Smooth muscle cell (in vitro differentiated cells): ENCODE results near the gene NRDC. TPM values are rescaled to one million over a fixed set of nuclear protein-coding genes. Genes with fewer than 3 reads are reported as not detected.

Experiments used
- DNase-seq: peaks from one replicate; lab custom pipeline; 2025; ENCODE audit not compliant: unreplicated experiment; lab: John Stamatoyannopoulos, UW
- H2AFZ ChIP-seq: fragments of 200-600 bp; sonication (generic); 2 replicates; pipeline ENCODE4 v1.6.0; 2016; ENCODE audit warnings: antibody characterized with exemption, low read depth, mild to moderate bottlenecking
- H3F3A ChIP-seq: fragments of 200-600 bp; sonication (generic); 2 replicates; pipeline ENCODE4 v1.6.0; 2017; ENCODE audit warnings: antibody characterized with exemption, low read depth
- H3K27ac ChIP-seq: fragments of 200-600 bp; sonication (generic); 2 replicates; pipeline ENCODE4 v1.5.1; 2016; ENCODE audit warnings: low read depth, mild to moderate bottlenecking
- H3K27me3 ChIP-seq: fragments of 200-600 bp; sonication (generic); 2 replicates; pipeline ENCODE4 v1.6.1; 2016; ENCODE audit warnings: low read depth, mild to moderate bottlenecking
- H3K36me3 ChIP-seq: fragments of 200-600 bp; sonication (generic); 2 replicates; pipeline ENCODE4 v1.5.1; 2016; ENCODE audit warnings: low read depth
- H3K4me1 ChIP-seq: fragments of 200-600 bp; sonication (generic); 2 replicates; pipeline ENCODE4 v1.5.1; 2016; ENCODE audit warnings: low read depth
- H3K4me2 ChIP-seq: fragments of 200-600 bp; sonication (generic); 2 replicates; pipeline ENCODE4 v1.6.0; 2016; ENCODE audit warnings: mild to moderate bottlenecking
- H3K4me3 ChIP-seq: fragments of 200-600 bp; sonication (generic); 2 replicates; pipeline ENCODE4 v1.5.1; 2016; ENCODE audit warnings: mild to moderate bottlenecking
- H3K79me2 ChIP-seq: fragments of 200-600 bp; sonication (generic); 2 replicates; pipeline ENCODE4 v1.6.0; 2016; ENCODE audit warnings: low read depth, mild to moderate bottlenecking
- H3K9ac ChIP-seq: fragments of 200-600 bp; sonication (generic); 2 replicates; pipeline ENCODE4 v1.6.0; 2016; ENCODE audit warnings: low read depth
- H3K9me3 ChIP-seq: fragments of 200-600 bp; sonication (generic); replicated peaks from 2 replicates; pipeline ENCODE4 v1.5.1; 2016; ENCODE audit warnings: low read depth
- H4K20me1 ChIP-seq: fragments of 200-600 bp; sonication (generic); 2 replicates; pipeline ENCODE4 v1.6.0; 2016; ENCODE audit warnings: low read depth
- WGBS: methylation state at CpG from one replicate; pipeline ENCODE4 v1.1.7; 2016; ENCODE audit warnings: low lambda C conversion rate; 5-methylcytosine and 5-hydroxymethylcytosine counted together
- polyA plus RNA-seq: library from polyadenylated mRNA; unstranded; fragments of >200 nt; fragmentation: Nextera tagmentation; extraction: Ambion mirVana; gene quantifications from 2 replicates; pipeline ENCODE4 v1.2.1, GENCODE V29; 2016
- total RNA-seq: library from RNA; depleted of rRNA; stranded (reverse); fragments of >200 nt; gene quantifications from 2 replicates; pipeline ENCODE4 v1.2.3, GENCODE V29; 2014
- TF ChIP-seq, protein P1 (sequence below): fragments of 200-600 bp; sonication (generic); IDR thresholded peaks from 2 replicates; pipeline ENCODE4 v1.5.1; 2017; ENCODE audit warnings: borderline replicate concordance, mild to moderate bottlenecking, antibody characterized with exemption; ENCODE audit not compliant: insufficient read depth, poor library complexity, severe bottlenecking

The NRDC gene
- total and polyA plus RNA-seq, 2 experiments from 2014 or later = 81.5 to 96.1 TPM

DNA sequence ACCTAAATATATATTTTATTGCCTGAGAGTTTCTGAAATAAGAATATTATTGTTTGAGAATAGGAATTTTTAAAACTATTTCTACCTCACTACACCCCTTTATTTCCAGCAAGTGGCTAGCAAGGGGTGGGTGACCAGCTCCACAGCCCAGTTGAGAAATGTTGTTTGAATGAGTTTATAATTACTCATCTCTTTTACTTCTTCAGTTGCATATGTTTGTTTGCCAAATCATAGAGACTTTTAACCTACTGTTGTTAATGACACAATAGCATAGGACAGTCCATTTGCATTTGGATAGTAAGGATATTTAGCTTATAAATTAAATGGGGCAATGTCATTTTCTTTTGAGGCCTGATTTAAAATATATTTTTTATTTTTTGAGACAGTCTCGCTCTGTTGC is 127.8 kb downstream of the NRDC start:
- TF ChIP-seq, protein P1, sequence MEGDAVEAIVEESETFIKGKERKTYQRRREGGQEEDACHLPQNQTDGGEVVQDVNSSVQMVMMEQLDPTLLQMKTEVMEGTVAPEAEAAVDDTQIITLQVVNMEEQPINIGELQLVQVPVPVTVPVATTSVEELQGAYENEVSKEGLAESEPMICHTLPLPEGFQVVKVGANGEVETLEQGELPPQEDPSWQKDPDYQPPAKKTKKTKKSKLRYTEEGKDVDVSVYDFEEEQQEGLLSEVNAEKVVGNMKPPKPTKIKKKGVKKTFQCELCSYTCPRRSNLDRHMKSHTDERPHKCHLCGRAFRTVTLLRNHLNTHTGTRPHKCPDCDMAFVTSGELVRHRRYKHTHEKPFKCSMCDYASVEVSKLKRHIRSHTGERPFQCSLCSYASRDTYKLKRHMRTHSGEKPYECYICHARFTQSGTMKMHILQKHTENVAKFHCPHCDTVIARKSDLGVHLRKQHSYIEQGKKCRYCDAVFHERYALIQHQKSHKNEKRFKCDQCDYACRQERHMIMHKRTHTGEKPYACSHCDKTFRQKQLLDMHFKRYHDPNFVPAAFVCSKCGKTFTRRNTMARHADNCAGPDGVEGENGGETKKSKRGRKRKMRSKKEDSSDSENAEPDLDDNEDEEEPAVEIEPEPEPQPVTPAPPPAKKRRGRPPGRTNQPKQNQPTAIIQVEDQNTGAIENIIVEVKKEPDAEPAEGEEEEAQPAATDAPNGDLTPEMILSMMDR = no peak
- H3F3A ChIP-seq = no peaks in the 10 kb centered on the region
- H3K27me3 ChIP-seq = no peaks in the 10 kb centered on the region
- H4K20me1 ChIP-seq = peaks cover 18% of the 10 kb centered on the region
- H3K4me3 ChIP-seq = no peak overlapping the region
- H3K9ac ChIP-seq = no peak overlapping the region
- H3K4me1 ChIP-seq = no peaks in the 10 kb centered on the region
- H3K4me2 ChIP-seq = no peak overlapping the region
- DNase-seq = no peak
- H3K79me2 ChIP-seq = no peaks in the 10 kb centered on the region
- no peaks in the 10 kb centered on the region for H3K9me3 ChIP-seq
- H3K27ac ChIP-seq = no peak overlapping the region
- H3K36me3 ChIP-seq = peaks cover 6% of the 10 kb centered on the region
- WGBS = 100% methylated on average over 1 of the region's 1 CpG
- no peak overlapping the region for H2AFZ ChIP-seq

DNA sequence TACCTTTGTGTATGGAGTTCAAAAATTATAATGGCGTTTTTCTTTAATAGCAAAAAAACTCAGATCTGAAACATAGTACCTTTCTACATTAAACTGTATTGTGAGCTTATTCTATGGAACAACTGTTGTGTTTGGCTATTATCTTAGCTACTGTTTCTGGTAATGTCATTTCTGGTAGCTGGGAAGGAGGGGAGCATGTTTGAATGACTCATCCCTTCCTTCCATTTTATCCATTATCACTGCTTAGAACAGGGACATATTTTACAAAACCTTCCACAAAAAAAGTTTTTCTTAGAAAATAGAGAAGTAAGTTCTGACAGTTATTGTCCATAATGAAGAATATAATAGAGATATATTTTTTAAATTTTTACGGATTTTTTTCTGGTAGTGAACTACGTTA is 128.3 kb downstream of the NRDC start:
- Histone ChIP-seq H3K79me2 (peaks cover 2% of the 10 kb centered on the region), H3K4me2 (no peak overlapping the region), H3K4me3 (no peak overlapping the region), H3K9ac (no peak overlapping the region), H4K20me1 (peaks cover 17% of the 10 kb centered on the region), H3K36me3 (peaks cover 6% of the 10 kb centered on the region), H3K4me1 (no peaks in the 10 kb centered on the region), H3K27ac (no peak overlapping the region), H3K27me3 (no peaks in the 10 kb centered on the region), H3F3A (no peaks in the 10 kb centered on the region), H3K9me3 (no peaks in the 10 kb centered on the region), H2AFZ (no peak overlapping the region)
- TF ChIP-seq, protein P1 = no peak
- no peak for DNase-seq
- WGBS = 95% methylated on average over 3 of the region's 3 CpGs

DNA sequence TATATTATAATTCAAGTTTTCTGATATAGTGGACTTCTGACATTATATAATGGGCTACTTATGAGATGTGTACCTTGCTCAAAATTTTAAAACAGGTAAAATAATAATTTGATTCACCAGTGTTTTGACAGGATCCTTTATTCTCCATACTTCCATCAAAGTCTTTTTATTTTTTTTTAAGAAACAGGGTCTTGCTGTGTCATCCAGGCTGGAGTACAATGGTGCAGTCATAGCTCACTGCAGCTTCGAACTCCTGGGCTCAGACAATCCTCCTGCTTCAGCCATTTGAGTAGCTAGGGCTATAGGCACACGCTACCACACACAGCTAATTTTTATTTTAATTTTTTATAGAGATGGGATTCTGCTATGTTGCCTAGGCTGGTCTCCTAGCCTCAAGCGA is 129.4 kb downstream of the NRDC start:
- Histone ChIP-seq H3K9me3 (no peaks in the 10 kb centered on the region), H3K79me2 (peaks cover 12% of the 10 kb centered on the region), H3K4me1 (peaks cover 3% of the 10 kb centered on the region), H2AFZ (no peak overlapping the region), H3K36me3 (peaks cover 6% of the 10 kb centered on the region), H3K27me3 (no peaks in the 10 kb centered on the region), H3K4me3 (no peak overlapping the region), H3K27ac (no peak overlapping the region), H3K4me2 (no peak overlapping the region), H3F3A (no peaks in the 10 kb centered on the region), H4K20me1 (peaks cover 27% of the 10 kb centered on the region), H3K9ac (no peak overlapping the region)
- TF ChIP-seq, protein P1 = no peak
- DNase-seq = no peak
- 97% methylated on average over 3 of the region's 3 CpGs for WGBS

DNA sequence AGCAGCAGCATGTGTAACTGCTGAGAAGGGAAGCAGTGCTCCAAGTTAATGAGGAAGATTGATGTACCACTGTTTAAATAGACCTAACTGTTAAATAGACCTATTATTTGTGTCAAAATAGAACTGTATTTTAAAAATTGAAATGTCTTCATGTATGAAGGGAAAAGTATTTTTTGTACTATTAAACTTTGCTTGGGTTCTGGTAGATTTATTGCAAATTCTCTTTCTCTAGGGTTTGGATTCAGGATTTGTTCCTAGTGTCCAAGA is 133.3 kb downstream of the NRDC start:
- DNase-seq = no peak
- Histone ChIP-seq H3K4me3 (no peak overlapping the region), H3K27me3 (no peaks in the 10 kb centered on the region), H2AFZ (no peak overlapping the region), H4K20me1 (peaks cover 65% of the 10 kb centered on the region), H3K36me3 (no peaks in the 10 kb centered on the region), H3K27ac (no peak overlapping the region), H3K79me2 (peaks cover 52% of the 10 kb centered on the region), H3K4me1 (peaks cover 5% of the 10 kb centered on the region), H3F3A (no peaks in the 10 kb centered on the region), H3K9ac (no peak overlapping the region), H3K4me2 (no peak overlapping the region), H3K9me3 (no peaks in the 10 kb centered on the region)
- TF ChIP-seq, protein P1 = no peak
